Measurements from ENCODE around the gene PCYT1B. TPM values are rescaled to one million over a fixed set of nuclear protein-coding genes. Genes with fewer than 3 reads are reported as not detected.

The PCYT1B gene
- total RNA-seq, 1 donor from 2014 or later, result 1.1 TPM

- no peak overlapping the region for H3K4me3 Mint-ChIP-seq (ENCODE audit: unreplicated experiment)
- H3K4me1 Mint-ChIP-seq (ENCODE audit: unreplicated experiment), result peaks cover 11% of the 10 kb centered on the region
- no peaks in the 10 kb centered on the region for H3K9me3 Mint-ChIP-seq (ENCODE audit: unreplicated experiment)
- no peak for TF ChIP-seq CTCF (IDR thresholded peaks at IDR 0.05)
- no peak for DNase-seq (ENCODE audit: extremely low spot score, unreplicated experiment)
- H3K27me3 Mint-ChIP-seq (ENCODE audit: unreplicated experiment), result peaks cover 2% of the 10 kb centered on the region
- no peaks in the 10 kb centered on the region for H3K36me3 Mint-ChIP-seq (ENCODE audit: unreplicated experiment)
- H3K27ac Mint-ChIP-seq (ENCODE audit: unreplicated experiment), result no peak overlapping the region
Measured at GRCh38 chrX:24566240-24566639, 80.9 kb downstream of the PCYT1B start.

GRCh38 chrX:24563291-24564010 is 83.7 kb downstream of the PCYT1B start:
- Mint-ChIP-seq H3K27me3 (ENCODE audit: unreplicated experiment) (no peaks in the 10 kb centered on the region), H3K9me3 (ENCODE audit: unreplicated experiment) (no peaks in the 10 kb centered on the region), H3K4me3 (ENCODE audit: unreplicated experiment) (no peak overlapping the region), H3K4me1 (ENCODE audit: unreplicated experiment) (peaks cover 11% of the 10 kb centered on the region), H3K36me3 (ENCODE audit: unreplicated experiment) (no peaks in the 10 kb centered on the region), H3K27ac (ENCODE audit: unreplicated experiment) (no peak overlapping the region)
- DNase-seq (ENCODE audit: extremely low spot score, unreplicated experiment), result no peak
- no peak for TF ChIP-seq CTCF (IDR thresholded peaks at IDR 0.05)

- Mint-ChIP-seq H3K4me1 (ENCODE audit: unreplicated experiment) (no peaks in the 10 kb centered on the region), H3K4me3 (ENCODE audit: unreplicated experiment) (no peak overlapping the region), H3K27ac (ENCODE audit: unreplicated experiment) (no peak overlapping the region), H3K27me3 (ENCODE audit: unreplicated experiment) (no peaks in the 10 kb centered on the region), H3K36me3 (ENCODE audit: unreplicated experiment) (no peaks in the 10 kb centered on the region), H3K9me3 (ENCODE audit: unreplicated experiment) (no peaks in the 10 kb centered on the region)
- no peak for DNase-seq (ENCODE audit: extremely low spot score, unreplicated experiment)
- peak; percentile 13 for TF ChIP-seq CTCF (IDR thresholded peaks at IDR 0.05)
Measured at GRCh38 chrX:24561121-24561520, 86.0 kb downstream of the PCYT1B start.

- Mint-ChIP-seq H3K27ac (ENCODE audit: unreplicated experiment) (no peak overlapping the region), H3K4me1 (ENCODE audit: unreplicated experiment) (no peaks in the 10 kb centered on the region), H3K4me3 (ENCODE audit: unreplicated experiment) (no peak overlapping the region), H3K9me3 (ENCODE audit: unreplicated experiment) (no peaks in the 10 kb centered on the region), H3K36me3 (ENCODE audit: unreplicated experiment) (no peaks in the 10 kb centered on the region), H3K27me3 (ENCODE audit: unreplicated experiment) (no peaks in the 10 kb centered on the region)
- no peak for DNase-seq (ENCODE audit: extremely low spot score, unreplicated experiment)
- no peak for TF ChIP-seq CTCF (IDR thresholded peaks at IDR 0.05)
Measured at GRCh38 chrX:24553011-24553410, 94.1 kb downstream of the PCYT1B start.

- no peak for DNase-seq (ENCODE audit: extremely low spot score, unreplicated experiment)
- no peaks in the 10 kb centered on the region for H3K4me1 Mint-ChIP-seq (ENCODE audit: unreplicated experiment)
- H3K27me3 Mint-ChIP-seq (ENCODE audit: unreplicated experiment), result no peaks in the 10 kb centered on the region
Measured at GRCh38 chrX:24550166-24550565, 97.0 kb downstream of the PCYT1B start.

More at GRCh38 chrX:24550166-24550565, 97.0 kb downstream of the PCYT1B start:
- Mint-ChIP-seq H3K27ac (ENCODE audit: unreplicated experiment) (no peak overlapping the region), H3K9me3 (ENCODE audit: unreplicated experiment) (no peaks in the 10 kb centered on the region), H3K4me3 (ENCODE audit: unreplicated experiment) (no peak overlapping the region), H3K36me3 (ENCODE audit: unreplicated experiment) (no peaks in the 10 kb centered on the region)
- no peak for TF ChIP-seq CTCF (IDR thresholded peaks at IDR 0.05)

Data from osteocyte (in vitro differentiated cells).